Measurements from ENCODE around the gene SAMSN1.

The SAMSN1 gene

DNA sequence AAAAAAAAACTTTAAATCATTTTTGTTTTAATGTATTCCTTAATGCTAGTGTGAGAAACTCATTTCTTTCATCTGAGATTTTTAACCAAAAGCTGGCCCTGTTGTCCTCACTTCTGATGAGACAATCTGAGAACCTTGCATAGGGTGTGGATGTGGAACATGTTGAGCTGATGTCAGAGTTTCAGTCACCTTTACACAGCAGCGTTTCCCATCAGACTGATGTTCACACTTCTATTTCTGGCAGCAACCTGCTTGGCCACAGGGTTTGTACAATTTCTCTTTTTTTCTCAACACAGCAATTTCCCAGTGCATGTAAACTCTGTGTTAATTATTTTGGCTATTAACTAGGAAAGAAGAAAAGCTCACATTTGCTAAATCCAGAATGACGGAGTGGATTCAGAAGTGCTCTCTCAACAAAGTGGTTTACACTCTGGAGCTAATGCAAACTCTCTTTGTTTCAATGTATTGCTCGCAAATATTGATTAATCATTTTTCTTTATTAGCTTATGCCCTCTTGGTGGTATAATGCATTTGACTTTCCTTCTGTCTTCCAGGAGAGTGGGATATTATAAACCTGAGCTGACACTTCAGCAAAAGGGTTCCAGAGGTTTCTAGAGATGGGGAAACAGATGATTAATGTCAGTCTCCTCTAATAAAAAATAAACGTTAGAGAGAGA lies 92.6 kb downstream of the SAMSN1 start:
- no peak for DNase-seq (ENCODE audit: low read depth)
- no peak overlapping the region for H3K4me3 ChIP-seq (ENCODE audit: low read depth, low read length)

DNA sequence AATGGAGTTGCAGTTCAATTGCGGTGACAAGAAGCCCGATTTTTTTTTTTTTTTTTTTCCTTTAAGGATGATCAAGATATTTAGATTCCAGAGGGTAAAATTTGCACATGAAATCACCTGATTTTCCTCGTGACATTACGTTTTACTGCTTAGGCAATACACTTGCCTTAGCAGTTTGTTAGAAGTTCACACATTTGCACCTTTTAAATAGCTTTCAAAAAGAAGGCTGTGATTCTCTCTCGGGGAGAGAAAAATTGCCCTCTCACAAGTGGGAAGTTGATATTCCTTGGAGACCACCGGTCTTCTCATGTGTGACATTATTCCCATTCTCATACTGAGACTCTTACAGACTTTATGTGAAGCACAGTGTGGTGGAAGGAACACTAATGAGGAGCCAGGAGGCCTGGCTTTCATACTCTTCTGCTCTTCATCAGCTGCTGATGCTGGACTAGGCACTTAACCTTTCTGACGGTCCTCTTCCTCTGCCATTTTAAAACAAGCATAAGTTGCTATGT lies 93.3 kb downstream of the SAMSN1 start:
- no peak for DNase-seq (ENCODE audit: low read depth)
- no peak overlapping the region for H3K4me3 ChIP-seq (ENCODE audit: low read depth, low read length)

DNA sequence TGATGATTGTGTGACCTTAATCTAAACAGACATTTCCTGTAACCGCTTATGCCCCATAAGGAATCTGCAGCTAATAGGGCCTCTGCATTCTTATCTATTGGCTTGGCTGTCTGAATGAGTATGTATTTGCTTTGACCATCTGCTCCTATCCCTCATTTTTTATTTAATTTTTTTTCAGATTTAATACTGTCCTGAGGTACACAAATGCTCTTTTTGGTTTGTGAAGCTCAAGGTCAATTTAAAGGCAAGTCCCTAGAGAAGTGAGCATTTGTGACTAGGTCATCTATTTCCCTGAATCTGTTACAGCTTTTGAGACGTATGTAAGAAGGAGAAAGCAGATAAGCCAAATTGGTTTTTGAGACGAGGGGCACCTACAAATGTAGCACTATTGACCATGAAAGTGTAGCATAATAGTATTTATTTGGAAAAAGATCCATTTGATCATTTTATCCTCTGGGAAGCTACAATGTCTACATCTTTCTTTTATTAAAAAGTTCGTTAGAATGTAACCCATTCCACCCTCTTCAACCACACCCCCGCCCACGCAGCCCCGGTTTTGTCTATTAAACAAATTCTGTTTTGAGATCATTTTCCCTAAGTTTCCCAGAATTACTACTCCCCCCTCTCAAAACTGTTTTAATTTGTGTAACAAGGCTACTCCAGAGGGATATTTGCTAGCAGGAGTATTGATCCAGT lies 93.9 kb downstream of the SAMSN1 start:
- DNase-seq (ENCODE audit: low read depth), result no peak
- no peak overlapping the region for H3K4me3 ChIP-seq (ENCODE audit: low read depth, low read length)

GRCh38 chr21:14451546-14451945 lies 94.6 kb downstream of the SAMSN1 start:
- H3K4me3 ChIP-seq (ENCODE audit: low read depth, low read length), result no peak overlapping the region
- no peak for DNase-seq (ENCODE audit: low read depth)

- DNase-seq (ENCODE audit: low read depth), result no peak
- no peak overlapping the region for H3K4me3 ChIP-seq (ENCODE audit: low read depth, low read length)
Observed at GRCh38 chr21:14448784-14449183, 97.3 kb downstream of the SAMSN1 start.

GRCh38 chr21:14438211-14438610 lies 107.9 kb downstream of the SAMSN1 start:
- no peak overlapping the region for H3K4me3 ChIP-seq (ENCODE audit: low read depth, low read length)
- no peak for DNase-seq (ENCODE audit: low read depth)

- no peak for DNase-seq (ENCODE audit: low read depth)
- H3K4me3 ChIP-seq (ENCODE audit: low read depth, low read length), result no peak overlapping the region
Observed at GRCh38 chr21:14435423-14435822, 110.7 kb downstream of the SAMSN1 start.

Measured in skeletal muscle cell (primary cell).